GM13976 (cell line): ENCODE data around the gene ALOX15.
"Not testable (repeated sequence)": the region's sequence is repeated elsewhere in the genome, so short reads cannot be mapped to it uniquely, and the experiment has no call there.

Source experiments
- DNase-seq: peaks from one replicate; pipeline ENCODE4 v3.0.0; 2012; ENCODE audit warnings: low spot score
- in situ Hi-C: fragments of 300-500 bp; cut with MboI; formaldehyde crosslinking; loops from one replicate; pipeline ENCODE4 v1.12.0; 2022; ENCODE audit warnings: low sequenced_read_pairs, mixed read lengths, inconsistent platforms; ENCODE audit not compliant: unreplicated experiment
- TF ChIP-seq, protein P1 (sequence below): IDR thresholded peaks from 2 replicates; pipeline ENCODE4 v1.5.1; 2012; ENCODE audit warnings: borderline replicate concordance, mild to moderate bottlenecking; ENCODE audit not compliant: insufficient read depth; ENCODE audit errors: extremely low read depth, missing control alignments, control extremely low read depth

The ALOX15 gene, protein sequence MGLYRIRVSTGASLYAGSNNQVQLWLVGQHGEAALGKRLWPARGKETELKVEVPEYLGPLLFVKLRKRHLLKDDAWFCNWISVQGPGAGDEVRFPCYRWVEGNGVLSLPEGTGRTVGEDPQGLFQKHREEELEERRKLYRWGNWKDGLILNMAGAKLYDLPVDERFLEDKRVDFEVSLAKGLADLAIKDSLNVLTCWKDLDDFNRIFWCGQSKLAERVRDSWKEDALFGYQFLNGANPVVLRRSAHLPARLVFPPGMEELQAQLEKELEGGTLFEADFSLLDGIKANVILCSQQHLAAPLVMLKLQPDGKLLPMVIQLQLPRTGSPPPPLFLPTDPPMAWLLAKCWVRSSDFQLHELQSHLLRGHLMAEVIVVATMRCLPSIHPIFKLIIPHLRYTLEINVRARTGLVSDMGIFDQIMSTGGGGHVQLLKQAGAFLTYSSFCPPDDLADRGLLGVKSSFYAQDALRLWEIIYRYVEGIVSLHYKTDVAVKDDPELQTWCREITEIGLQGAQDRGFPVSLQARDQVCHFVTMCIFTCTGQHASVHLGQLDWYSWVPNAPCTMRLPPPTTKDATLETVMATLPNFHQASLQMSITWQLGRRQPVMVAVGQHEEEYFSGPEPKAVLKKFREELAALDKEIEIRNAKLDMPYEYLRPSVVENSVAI

DNA sequence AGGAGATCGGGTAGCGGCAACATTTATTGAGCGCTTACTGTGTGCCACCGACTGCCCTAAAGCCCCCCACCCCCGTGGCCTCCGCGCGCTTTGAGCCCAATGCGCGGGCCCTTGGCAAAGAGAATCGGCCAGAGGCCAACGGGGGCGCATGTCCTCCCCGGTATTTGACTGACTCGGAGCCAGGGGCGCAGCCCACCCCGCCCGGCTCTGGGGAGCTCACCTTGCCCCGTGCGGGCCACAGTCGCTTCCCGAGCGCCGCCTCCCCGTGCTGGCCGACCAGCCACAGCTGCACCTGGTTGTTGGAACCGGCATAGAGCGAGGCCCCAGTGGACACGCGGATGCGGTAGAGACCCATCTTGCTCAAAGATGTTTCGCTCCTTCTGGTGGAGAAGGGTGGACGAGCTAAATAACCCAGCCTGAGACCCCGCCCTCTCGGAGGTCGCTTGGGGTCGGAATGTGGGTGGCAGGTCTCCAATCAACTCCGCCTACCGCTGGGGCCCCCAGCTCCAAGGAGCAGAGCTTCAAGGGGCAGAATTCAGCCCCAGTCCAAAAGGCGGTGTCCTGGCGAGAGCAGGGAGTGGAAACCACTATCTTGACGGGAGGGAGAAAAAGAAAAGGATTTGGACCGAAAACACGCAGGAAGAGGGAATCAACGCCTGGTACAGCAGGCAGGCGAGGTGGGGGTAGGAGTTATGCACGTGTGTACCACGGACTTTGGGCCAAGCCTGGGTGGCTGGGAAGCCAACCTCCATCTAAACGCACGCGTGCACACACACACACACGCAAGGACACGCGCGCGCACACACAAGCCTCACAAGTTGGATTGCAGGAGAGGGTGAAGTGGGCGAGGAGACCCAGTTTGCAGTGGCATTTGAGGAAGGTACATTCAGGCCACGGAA, at the start of gene ALOX15:
ALOX15 (minus strand) TSS at position 382 of the 899 bp plus-strand sequence; CDS start at position 355, 27 bp downstream.
- in situ Hi-C loops: no loop called here
- TF ChIP-seq, protein P1, sequence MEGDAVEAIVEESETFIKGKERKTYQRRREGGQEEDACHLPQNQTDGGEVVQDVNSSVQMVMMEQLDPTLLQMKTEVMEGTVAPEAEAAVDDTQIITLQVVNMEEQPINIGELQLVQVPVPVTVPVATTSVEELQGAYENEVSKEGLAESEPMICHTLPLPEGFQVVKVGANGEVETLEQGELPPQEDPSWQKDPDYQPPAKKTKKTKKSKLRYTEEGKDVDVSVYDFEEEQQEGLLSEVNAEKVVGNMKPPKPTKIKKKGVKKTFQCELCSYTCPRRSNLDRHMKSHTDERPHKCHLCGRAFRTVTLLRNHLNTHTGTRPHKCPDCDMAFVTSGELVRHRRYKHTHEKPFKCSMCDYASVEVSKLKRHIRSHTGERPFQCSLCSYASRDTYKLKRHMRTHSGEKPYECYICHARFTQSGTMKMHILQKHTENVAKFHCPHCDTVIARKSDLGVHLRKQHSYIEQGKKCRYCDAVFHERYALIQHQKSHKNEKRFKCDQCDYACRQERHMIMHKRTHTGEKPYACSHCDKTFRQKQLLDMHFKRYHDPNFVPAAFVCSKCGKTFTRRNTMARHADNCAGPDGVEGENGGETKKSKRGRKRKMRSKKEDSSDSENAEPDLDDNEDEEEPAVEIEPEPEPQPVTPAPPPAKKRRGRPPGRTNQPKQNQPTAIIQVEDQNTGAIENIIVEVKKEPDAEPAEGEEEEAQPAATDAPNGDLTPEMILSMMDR: no peak
- no peak for DNase-seq

DNA sequence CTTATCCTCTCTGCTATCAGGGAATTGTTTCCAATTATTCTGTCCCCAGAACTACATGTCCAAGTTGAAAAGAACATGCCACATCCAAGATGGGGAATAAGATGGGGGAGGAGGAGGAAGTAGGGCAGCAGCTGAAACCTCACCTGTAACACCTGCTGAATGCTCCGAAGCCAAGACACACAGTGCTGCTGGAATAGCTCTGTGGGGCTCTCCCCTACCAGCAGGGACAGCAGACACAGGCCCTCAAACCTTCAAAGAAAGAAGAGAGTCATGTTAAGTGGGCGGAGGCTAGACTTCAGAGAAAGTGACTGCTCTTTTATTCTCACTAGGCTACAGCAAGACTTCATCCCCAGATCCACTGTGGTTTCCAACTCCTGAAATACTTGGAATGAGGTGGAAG, 49.3 kb upstream of the ALOX15 start:
- in situ Hi-C loops: no loop called here
- no peak for DNase-seq
- TF ChIP-seq, protein P1: no peak

DNA sequence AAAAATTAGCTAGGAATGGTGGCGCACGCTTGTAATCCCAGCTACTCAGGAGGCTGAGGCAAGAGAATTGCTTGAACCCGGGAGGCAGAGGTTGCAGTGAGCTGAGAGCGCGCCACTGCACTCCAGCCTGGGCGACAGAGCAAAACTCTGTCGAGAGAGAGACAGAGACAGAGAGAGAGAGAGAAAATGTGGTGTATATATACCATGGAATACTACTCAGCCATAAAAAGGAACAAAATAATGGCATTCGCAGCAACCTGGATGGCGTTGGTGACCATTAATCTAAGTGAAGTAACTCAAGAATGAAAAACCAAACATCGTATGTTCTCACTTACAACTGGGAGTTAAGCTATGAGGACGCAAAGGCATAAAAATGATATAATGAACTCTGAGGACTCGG, 48.4 kb upstream of the ALOX15 start:
- in situ Hi-C loops: not testable (repeated sequence)

DNA sequence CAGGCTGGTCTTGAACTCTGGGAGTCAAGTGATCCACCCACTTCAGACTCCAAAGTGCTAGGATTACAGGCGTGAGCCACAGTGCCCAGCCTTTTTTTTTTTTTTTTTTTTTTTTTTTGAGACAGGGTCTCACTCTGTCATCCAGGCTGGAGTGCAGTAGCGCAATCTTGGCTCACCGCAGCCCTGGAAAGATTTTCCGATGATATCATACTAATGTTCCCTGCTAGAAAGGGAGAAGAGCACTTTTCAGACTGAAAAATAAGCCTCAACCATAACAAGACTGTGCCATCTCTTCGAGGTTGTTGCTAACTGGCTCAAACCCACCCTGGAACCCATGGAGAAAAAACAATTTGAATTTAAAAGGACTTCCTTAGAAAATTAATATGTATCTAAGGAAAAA, 42.3 kb upstream of the ALOX15 start:
- in situ Hi-C loops, DNase-seq: not testable (repeated sequence)

More for the DNA sequence above, 48.4 kb upstream of the ALOX15 start:
- DNase-seq: not testable (repeated sequence)

DNA sequence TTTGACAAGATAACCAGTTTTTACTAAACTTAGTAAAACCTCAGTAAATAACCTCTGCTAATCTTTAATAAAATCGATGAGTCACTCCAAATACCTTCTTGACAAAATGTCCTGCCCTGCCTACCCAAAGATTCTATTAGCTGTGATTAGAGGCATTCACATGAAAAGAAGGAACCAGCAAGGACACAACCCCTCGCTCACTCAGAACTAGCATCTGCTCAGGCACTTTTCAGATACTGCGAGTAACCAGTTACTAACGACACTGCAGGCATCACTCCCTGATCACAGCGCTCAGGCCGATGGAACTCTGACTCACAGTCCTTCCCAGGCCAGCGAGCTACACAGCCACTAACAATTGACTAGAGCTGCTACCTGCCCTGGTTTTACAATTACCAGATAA, 38.2 kb upstream of the ALOX15 start:
- in situ Hi-C loops: no loop called here
- DNase-seq: no peak
- TF ChIP-seq, protein P1: no peak

DNA sequence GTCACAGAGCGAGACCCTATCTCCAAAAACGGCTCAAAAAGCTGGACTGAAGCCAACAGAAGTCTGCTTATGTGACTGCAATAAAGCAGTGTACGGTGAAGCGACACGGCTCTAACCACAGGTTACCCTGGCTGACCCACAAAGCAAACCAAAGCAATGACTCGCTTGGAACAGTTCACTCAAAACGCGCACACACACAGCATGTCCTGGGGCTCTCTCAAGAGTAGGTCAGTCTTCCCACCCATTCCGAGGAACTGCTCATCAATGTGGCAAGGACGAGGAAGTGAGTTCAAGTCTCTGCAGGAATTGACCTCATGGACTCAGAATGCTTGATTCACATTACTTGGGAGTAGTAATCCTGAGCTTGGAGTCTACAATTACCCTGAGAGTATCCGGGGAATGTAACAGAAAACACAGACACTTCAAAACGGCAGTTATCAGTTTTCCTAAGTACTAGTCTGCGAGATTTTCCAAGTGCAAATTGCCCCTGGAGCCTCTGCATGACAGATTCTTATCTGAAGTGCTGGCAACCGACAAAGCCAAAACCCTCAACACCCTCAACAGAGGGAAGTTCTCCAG, 37.1 kb upstream of the ALOX15 start:
- in situ Hi-C loops: no loop called here
- DNase-seq: no peak
- TF ChIP-seq, protein P1: no peak

DNA sequence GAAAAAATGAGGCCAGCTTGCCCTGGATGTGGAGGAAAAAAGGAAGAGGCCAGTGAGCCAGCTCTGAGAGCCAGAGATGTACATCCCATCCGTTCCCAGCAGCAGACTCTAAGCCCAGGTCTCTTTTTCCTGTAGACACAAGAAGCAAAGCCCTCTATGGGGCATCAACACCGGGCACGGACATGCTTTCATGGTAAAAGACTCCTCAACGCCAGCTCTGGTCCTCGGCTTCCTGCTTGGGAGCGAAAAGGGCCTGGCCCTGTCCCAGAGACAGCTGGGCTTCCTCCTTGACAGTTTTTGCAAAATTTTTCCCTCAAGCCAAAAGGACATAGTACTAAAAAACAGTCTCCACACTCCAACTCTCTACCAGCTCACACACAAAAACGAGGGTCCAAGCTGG, 35.3 kb upstream of the ALOX15 start:
- TF ChIP-seq, protein P1: no peak
- no peak for DNase-seq
- in situ Hi-C loops: no loop called here
